Upper lobe of left lung (tissue), 4 donors: ENCODE data around the gene ZNF628.

Experiments used
- EP300 ChIP-seq, 4 donors: sonication (generic); formaldehyde crosslinking; IDR thresholded peaks; one replicate each; pipeline ENCODE4 v1.5.1; 2017; ENCODE audit warnings: antibody characterized with exemption in 4 of 4, control low read depth in 2 of 4
- POLR2A ChIP-seq, 4 donors: fragments of 450-650 bp; IDR thresholded peaks; one replicate each; pipeline ENCODE4 v1.5.1; 2016 to 2017; ENCODE audit warnings: antibody characterized with exemption in 4 of 4, mild to moderate bottlenecking in 2 of 4
- POLR2AphosphoS5 ChIP-seq, 2 donors: sonication (generic); formaldehyde crosslinking; IDR thresholded peaks; one replicate each; pipeline ENCODE4 v1.5.1; 2017; ENCODE audit warnings: antibody characterized with exemption in 2 of 2
- TF ChIP-seq, protein P1 (sequence below), 6 experiments: fragments of 450-650 bp in 4 of 6; fragments of 200-600 bp in 2 of 6; sonication (generic) in 2 of 6; IDR thresholded peaks; one replicate each; pipeline ENCODE4 v1.5.1; 2016 to 2019; ENCODE audit warnings: antibody characterized with exemption in 6 of 6

DNA sequence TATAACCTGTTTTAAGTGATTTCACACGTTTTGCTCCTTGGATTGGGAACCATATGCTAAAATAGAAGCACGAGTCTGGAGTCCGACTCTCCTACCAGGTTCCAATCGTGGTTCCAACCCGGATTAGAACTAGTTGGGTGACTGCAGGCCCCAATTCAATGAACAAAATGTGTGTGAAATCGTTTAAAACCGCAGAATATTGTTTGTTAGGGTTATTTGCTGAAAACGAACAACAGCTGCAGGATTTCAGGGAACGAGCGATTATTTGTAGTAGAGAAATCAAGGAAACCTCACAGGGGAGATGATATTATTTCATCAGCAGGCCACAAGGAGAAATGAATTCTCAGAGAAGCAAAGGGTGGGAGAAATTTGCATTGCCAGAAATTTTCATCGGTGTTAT is 28.6 kb downstream of the ZNF628 start:
- TF ChIP-seq, protein P1, sequence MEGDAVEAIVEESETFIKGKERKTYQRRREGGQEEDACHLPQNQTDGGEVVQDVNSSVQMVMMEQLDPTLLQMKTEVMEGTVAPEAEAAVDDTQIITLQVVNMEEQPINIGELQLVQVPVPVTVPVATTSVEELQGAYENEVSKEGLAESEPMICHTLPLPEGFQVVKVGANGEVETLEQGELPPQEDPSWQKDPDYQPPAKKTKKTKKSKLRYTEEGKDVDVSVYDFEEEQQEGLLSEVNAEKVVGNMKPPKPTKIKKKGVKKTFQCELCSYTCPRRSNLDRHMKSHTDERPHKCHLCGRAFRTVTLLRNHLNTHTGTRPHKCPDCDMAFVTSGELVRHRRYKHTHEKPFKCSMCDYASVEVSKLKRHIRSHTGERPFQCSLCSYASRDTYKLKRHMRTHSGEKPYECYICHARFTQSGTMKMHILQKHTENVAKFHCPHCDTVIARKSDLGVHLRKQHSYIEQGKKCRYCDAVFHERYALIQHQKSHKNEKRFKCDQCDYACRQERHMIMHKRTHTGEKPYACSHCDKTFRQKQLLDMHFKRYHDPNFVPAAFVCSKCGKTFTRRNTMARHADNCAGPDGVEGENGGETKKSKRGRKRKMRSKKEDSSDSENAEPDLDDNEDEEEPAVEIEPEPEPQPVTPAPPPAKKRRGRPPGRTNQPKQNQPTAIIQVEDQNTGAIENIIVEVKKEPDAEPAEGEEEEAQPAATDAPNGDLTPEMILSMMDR (IDR thresholded peaks at IDR 0.05) = no peak
- TF ChIP-seq POLR2A (IDR thresholded peaks at IDR 0.05) (no peak), EP300 (IDR thresholded peaks at IDR 0.05) (no peak), POLR2AphosphoS5 (IDR thresholded peaks at IDR 0.05) (no peak)
